Liver (tissue), 9 donors: ENCODE results near the gene CDC42SE2. TPM values are rescaled to one million over a fixed set of nuclear protein-coding genes. Genes with fewer than 3 reads are reported as not detected.
"Not testable (repeated sequence)": the region's sequence is repeated elsewhere in the genome, so short reads cannot be mapped to it uniquely, and the experiment has no call there.

ENCODE experiments used
- DNase-seq: peaks from one replicate; pipeline ENCODE4 v3.0.0-alpha.2; 2017; ENCODE audit warnings: low spot score
- H3K27ac ChIP-seq, 2 donors: one replicate each; pipeline ENCODE4 v1.7.0; 2013; ENCODE audit warnings: inconsistent platforms in 2 of 2, low read length in 2 of 2, control low read depth in 1 of 2, low read depth in 1 of 2, mild to moderate bottlenecking in 1 of 2
- H3K27me3 ChIP-seq, 4 donors: one replicate each; pipeline versions ENCODE4 v1.6.1 to v1.7.0; 2013; ENCODE audit warnings: low read length in 3 of 4, inconsistent platforms in 1 of 4, mild to moderate bottlenecking in 1 of 4, moderate library complexity in 1 of 4; ENCODE audit not compliant: control insufficient read depth in 4 of 4, insufficient read depth in 4 of 4
- H3K36me3 ChIP-seq, 4 donors: one replicate each; pipeline versions ENCODE4 v1.6.1 to v1.7.0; 2013; ENCODE audit warnings: low read length in 3 of 4, mild to moderate bottlenecking in 3 of 4, low read depth in 1 of 4, moderate library complexity in 1 of 4; ENCODE audit not compliant: control insufficient read depth in 4 of 4, insufficient read depth in 3 of 4
- H3K4me1 ChIP-seq, 4 donors: one replicate each; pipeline versions ENCODE4 v1.6.1 to v1.7.0; 2013; ENCODE audit warnings: low read length in 3 of 4, mild to moderate bottlenecking in 3 of 4, moderate library complexity in 1 of 4; ENCODE audit not compliant: control insufficient read depth in 4 of 4, insufficient read depth in 4 of 4
- H3K4me3 ChIP-seq, 3 donors: one replicate each; pipeline versions ENCODE4 v1.6.1 to v1.7.0; 2013; ENCODE audit warnings: low read length in 3 of 3, control low read depth in 1 of 3, low read depth in 1 of 3, mild to moderate bottlenecking in 1 of 3
- H3K9ac ChIP-seq, 2 donors: one replicate each; pipeline ENCODE4 v1.7.0; 2013; ENCODE audit warnings: low read length in 2 of 2, mild to moderate bottlenecking in 2 of 2, moderate library complexity in 2 of 2, control low read depth in 1 of 2, low read depth in 1 of 2
- H3K9me3 ChIP-seq, 4 donors: one replicate each; pipeline versions ENCODE4 v1.6.1 to v1.7.0; 2013; ENCODE audit warnings: low read length in 3 of 4; ENCODE audit not compliant: control insufficient read depth in 4 of 4
- EGR1 ChIP-seq, 2 donors: IDR thresholded peaks; 2 replicates each; pipeline ENCODE4 v1.6.1; 2016 to 2018; ENCODE audit warnings: antibody characterized with exemption in 2 of 2, low read depth in 2 of 2
- FOXA1 ChIP-seq: IDR thresholded peaks from 2 replicates; pipeline ENCODE4 v1.6.1; 2016; ENCODE audit warnings: antibody characterized with exemption
- FOXA2 ChIP-seq: IDR thresholded peaks from 2 replicates; pipeline ENCODE4 v1.6.1; 2016; ENCODE audit warnings: antibody characterized with exemption
- GABPA ChIP-seq, 2 donors: IDR thresholded peaks in 1 of 2; conservative IDR thresholded peaks in 1 of 2; 2 replicates each; pipeline ENCODE4 v1.6.1; 2016; ENCODE audit warnings: antibody characterized with exemption in 2 of 2, mild to moderate bottlenecking in 1 of 2, moderate library complexity in 1 of 2
- HNF4A ChIP-seq, 2 donors: conservative IDR thresholded peaks; 2 replicates each; pipeline ENCODE4 v1.6.1; 2016; ENCODE audit warnings: antibody characterized with exemption in 2 of 2, mild to moderate bottlenecking in 2 of 2
- HNF4G ChIP-seq: IDR thresholded peaks from 2 replicates; pipeline ENCODE4 v1.6.1; 2016; ENCODE audit warnings: antibody characterized with exemption
- MAX ChIP-seq: IDR thresholded peaks from 2 replicates; pipeline ENCODE4 v1.6.1; 2016; ENCODE audit warnings: antibody characterized with exemption
- NR2F2 ChIP-seq: IDR thresholded peaks from 2 replicates; pipeline ENCODE4 v1.6.1; 2016; ENCODE audit warnings: antibody characterized with exemption
- RXRA ChIP-seq, 2 donors: IDR thresholded peaks; 2 replicates each; pipeline ENCODE4 v1.6.1; 2017 to 2018; ENCODE audit warnings: antibody characterized with exemption in 2 of 2, mild to moderate bottlenecking in 1 of 2
- TAF1 ChIP-seq: conservative IDR thresholded peaks from 2 replicates; pipeline ENCODE4 v1.6.1; 2016; ENCODE audit warnings: antibody characterized with exemption, mild to moderate bottlenecking
- YY1 ChIP-seq: IDR thresholded peaks from 2 replicates; pipeline ENCODE4 v1.6.1; 2016; ENCODE audit warnings: antibody characterized with exemption, mild to moderate bottlenecking
- ZBTB33 ChIP-seq: IDR thresholded peaks from 2 replicates; pipeline ENCODE4 v1.6.1; 2016; ENCODE audit warnings: antibody characterized with exemption
- WGBS: extraction: QIAGEN DNeasy Blood & Tissue Kit; methylation state at CpG from one replicate; pipeline ENCODE4 v1.1.7; 2013; 5-methylcytosine and 5-hydroxymethylcytosine counted together
- polyA plus RNA-seq, 2 donors: library from polyadenylated mRNA; stranded (reverse) in 1 of 2; unstranded in 1 of 2; fragments of 200-250 nt in 1 of 2; fragments of >200 nt in 1 of 2; fragmentation: Nextera tagmentation in 1 of 2; extraction: Ambion mirVana in 1 of 2; gene quantifications; one replicate each; pipeline versions ENCODE4 v1.2.1 to v1.2.3, GENCODE V29; 2013 to 2015
- total RNA-seq, 2 donors: library from RNA; depleted of rRNA; stranded (reverse); fragments of >200 nt; gene quantifications; one replicate each; pipeline ENCODE4 v1.2.3, GENCODE V29; 2014
- TF ChIP-seq, protein P1 (sequence below): IDR thresholded peaks from 2 replicates; pipeline ENCODE4 v1.6.1; 2016; ENCODE audit warnings: antibody characterized with exemption, mild to moderate bottlenecking
- TF ChIP-seq, protein P2 (sequence below): fragments of 150-350 bp; IDR thresholded peaks from 2 replicates; pipeline ENCODE4 v1.5.1; 2017; ENCODE audit warnings: improper control_type of control experiment, low read depth, low read length; ENCODE audit not compliant: missing input control
- TF ChIP-seq, protein P3 (sequence below): IDR thresholded peaks from 2 replicates; pipeline ENCODE4 v1.6.1; 2016; ENCODE audit warnings: antibody characterized with exemption
- donor health status: healthy.
- donor health status: healthy.
- donor health status: healthy.
- donor health status: healthy.
- donor health status: healthy.

The CDC42SE2 gene
- total and polyA plus RNA-seq, 4 donors: 7.8 to 31.7 (median 17.0) TPM

GRCh38 chr5:131396015-131396414 lies 132.2 kb downstream of the CDC42SE2 start:
- TF ChIP-seq RXRA (IDR thresholded peaks at IDR 0.05): no peak
- no peak for TF ChIP-seq MAX
- TF ChIP-seq HNF4G: no peak
- no peak for TF ChIP-seq ZBTB33
- TF ChIP-seq TAF1: no peak
- TF ChIP-seq YY1: no peak
- TF ChIP-seq NR2F2: no peak
- TF ChIP-seq FOXA1: no peak
- TF ChIP-seq HNF4A (conservative IDR thresholded peaks at IDR 0.05): no peak
- TF ChIP-seq, protein P1, sequence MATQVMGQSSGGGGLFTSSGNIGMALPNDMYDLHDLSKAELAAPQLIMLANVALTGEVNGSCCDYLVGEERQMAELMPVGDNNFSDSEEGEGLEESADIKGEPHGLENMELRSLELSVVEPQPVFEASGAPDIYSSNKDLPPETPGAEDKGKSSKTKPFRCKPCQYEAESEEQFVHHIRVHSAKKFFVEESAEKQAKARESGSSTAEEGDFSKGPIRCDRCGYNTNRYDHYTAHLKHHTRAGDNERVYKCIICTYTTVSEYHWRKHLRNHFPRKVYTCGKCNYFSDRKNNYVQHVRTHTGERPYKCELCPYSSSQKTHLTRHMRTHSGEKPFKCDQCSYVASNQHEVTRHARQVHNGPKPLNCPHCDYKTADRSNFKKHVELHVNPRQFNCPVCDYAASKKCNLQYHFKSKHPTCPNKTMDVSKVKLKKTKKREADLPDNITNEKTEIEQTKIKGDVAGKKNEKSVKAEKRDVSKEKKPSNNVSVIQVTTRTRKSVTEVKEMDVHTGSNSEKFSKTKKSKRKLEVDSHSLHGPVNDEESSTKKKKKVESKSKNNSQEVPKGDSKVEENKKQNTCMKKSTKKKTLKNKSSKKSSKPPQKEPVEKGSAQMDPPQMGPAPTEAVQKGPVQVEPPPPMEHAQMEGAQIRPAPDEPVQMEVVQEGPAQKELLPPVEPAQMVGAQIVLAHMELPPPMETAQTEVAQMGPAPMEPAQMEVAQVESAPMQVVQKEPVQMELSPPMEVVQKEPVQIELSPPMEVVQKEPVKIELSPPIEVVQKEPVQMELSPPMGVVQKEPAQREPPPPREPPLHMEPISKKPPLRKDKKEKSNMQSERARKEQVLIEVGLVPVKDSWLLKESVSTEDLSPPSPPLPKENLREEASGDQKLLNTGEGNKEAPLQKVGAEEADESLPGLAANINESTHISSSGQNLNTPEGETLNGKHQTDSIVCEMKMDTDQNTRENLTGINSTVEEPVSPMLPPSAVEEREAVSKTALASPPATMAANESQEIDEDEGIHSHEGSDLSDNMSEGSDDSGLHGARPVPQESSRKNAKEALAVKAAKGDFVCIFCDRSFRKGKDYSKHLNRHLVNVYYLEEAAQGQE: no peak
- TF ChIP-seq, protein P2, sequence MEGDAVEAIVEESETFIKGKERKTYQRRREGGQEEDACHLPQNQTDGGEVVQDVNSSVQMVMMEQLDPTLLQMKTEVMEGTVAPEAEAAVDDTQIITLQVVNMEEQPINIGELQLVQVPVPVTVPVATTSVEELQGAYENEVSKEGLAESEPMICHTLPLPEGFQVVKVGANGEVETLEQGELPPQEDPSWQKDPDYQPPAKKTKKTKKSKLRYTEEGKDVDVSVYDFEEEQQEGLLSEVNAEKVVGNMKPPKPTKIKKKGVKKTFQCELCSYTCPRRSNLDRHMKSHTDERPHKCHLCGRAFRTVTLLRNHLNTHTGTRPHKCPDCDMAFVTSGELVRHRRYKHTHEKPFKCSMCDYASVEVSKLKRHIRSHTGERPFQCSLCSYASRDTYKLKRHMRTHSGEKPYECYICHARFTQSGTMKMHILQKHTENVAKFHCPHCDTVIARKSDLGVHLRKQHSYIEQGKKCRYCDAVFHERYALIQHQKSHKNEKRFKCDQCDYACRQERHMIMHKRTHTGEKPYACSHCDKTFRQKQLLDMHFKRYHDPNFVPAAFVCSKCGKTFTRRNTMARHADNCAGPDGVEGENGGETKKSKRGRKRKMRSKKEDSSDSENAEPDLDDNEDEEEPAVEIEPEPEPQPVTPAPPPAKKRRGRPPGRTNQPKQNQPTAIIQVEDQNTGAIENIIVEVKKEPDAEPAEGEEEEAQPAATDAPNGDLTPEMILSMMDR: no peak
- no peak for TF ChIP-seq FOXA2
- H3K9me3 ChIP-seq: no peaks in the 10 kb centered on the region
- WGBS: 94% methylated on average over 3 of the region's 3 CpGs

DNA sequence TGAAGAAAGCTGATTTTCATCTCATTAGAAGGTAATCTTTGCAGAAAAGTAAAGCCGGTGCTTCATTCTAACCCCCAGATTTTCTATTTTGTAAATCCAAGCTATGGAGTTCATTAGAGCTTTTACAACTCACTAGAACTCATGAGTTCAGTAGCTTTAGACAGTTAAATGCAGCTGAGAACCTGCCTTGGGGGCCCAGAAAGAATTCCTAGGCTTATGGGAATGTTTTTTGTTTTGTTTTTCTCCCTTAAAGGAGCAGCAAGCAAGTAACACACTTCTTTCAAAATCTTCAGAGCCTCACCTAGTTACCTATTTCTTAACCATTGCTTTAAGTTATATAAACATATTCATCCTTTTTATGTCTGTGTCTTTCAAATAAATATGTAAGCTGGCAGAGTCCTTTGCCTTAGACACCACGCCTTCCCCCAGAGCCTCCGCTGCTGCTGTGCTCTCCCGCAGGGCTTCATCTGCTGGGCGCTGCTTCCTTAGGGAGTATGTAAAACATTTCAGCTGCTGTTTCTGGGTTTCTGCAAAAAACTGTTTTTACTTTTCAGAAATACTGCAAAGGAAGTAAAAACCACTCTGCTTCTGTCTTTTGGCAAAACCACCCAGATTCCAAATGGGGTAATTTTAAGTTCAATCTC lies 132.9 kb downstream of the CDC42SE2 start:
- Histone ChIP-seq H3K4me1 (peaks cover 4 to 31% (median 19%) of the 10 kb centered on the region in 4 donors), H3K4me3 (no peak overlapping the region), H3K36me3 (peaks cover 0 to 6% (median 2%) of the 10 kb centered on the region in 4 donors), H3K9ac (no peak overlapping the region), H3K27me3 (no peaks in the 10 kb centered on the region), H3K9me3 (no peaks in the 10 kb centered on the region), H3K27ac (no peak overlapping the region)
- WGBS: 96% methylated on average over 5 of the region's 5 CpGs
- DNase-seq: no peak
- no peak for TF ChIP-seq RXRA (IDR thresholded peaks at IDR 0.05)
- no peak for TF ChIP-seq FOXA2
- no peak for TF ChIP-seq FOXA1
- TF ChIP-seq NR2F2: no peak
- no peak for TF ChIP-seq GABPA (IDR thresholded peaks at IDR 0.05 in 1 of 2, conservative IDR thresholded peaks at IDR 0.05 in 1 of 2)
- TF ChIP-seq TAF1: no peak
- TF ChIP-seq YY1: no peak
- TF ChIP-seq, protein P2: no peak
- TF ChIP-seq, protein P3, sequence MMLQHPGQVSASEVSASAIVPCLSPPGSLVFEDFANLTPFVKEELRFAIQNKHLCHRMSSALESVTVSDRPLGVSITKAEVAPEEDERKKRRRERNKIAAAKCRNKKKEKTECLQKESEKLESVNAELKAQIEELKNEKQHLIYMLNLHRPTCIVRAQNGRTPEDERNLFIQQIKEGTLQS: no peak
- no peak for TF ChIP-seq EGR1 (IDR thresholded peaks at IDR 0.05; ENCODE audit: low read depth in 2 of 2)

More at GRCh38 chr5:131396015-131396414, 132.2 kb downstream of the CDC42SE2 start:
- no peak overlapping the region for H3K4me3 ChIP-seq
- DNase-seq: no peak
- peaks cover 4 to 31% (median 19%) of the 10 kb centered on the region in 4 donors for H3K4me1 ChIP-seq
- peaks cover 0 to 7% (median 2%) of the 10 kb centered on the region in 4 donors for H3K36me3 ChIP-seq
- H3K9ac ChIP-seq: no peak overlapping the region
- no peaks in the 10 kb centered on the region for H3K27me3 ChIP-seq
- no peak overlapping the region for H3K27ac ChIP-seq

DNA sequence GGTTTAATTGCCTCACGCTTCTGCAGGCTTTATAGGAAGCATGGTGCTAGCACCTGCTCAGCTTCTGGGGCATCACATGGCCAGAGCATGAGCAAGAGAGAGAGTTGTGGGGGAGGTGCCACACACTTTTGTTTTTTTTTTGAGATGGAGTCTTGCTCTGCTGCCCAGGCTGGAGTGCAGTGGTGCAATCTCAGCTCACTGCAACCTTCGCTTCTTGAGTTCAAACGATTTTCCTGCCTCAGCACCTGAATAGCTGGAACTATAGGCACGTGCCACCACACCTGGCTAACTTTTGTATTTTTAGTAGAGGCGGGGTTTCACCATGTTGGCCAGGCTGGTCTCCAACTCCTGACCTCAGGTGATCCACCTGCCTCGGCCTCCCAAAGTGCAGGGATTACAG lies 135.2 kb downstream of the CDC42SE2 start:
- DNase-seq, H3K27ac ChIP-seq, H3K9ac ChIP-seq, H3K9me3 ChIP-seq, H3K36me3 ChIP-seq, H3K4me1 ChIP-seq, H3K27me3 ChIP-seq, H3K4me3 ChIP-seq: not testable (repeated sequence)
- WGBS: 96% methylated on average over 6 of the region's 6 CpGs
